ENCODE results near the gene SLC16A1. TPM values are rescaled to one million over a fixed set of nuclear protein-coding genes. Genes with fewer than 3 reads are reported as not detected.

SLC16A1 gene
- total and polyA plus RNA-seq, 2 of the 8 experiments (the other 6 are each of a cell fraction or from before 2014, with no cell fraction given): 435 to 545 TPM

- CTCF ChIA-PET (ENCODE audit: partially characterized antibody): interaction anchor here (0.8 to 5.6 kb wide), 13 partner anchors 11 to 242 kb away, joined by 3 to 32 read pairs (median 5); partner anchors contain the start of gene LRIG2
- Histone ChIP-seq H3K79me2 (ENCODE audit: control insufficient read depth in 1 of 2, insufficient read depth in 2 of 2, low read length in 2 of 2) (no peaks in the 10 kb centered on the region), H3K23ac (ENCODE audit: insufficient read length) (no peak overlapping the region), H3K36me3 (ENCODE audit: control insufficient read depth in 2 of 4, insufficient read depth in 4 of 4, low read length in 3 of 4) (no peaks in the 10 kb centered on the region), H2BK12ac (ENCODE audit: low read depth, low read length) (peak overlapping the region; percentile 84; the same call in 1 of the 2 replicates), H3K23me2 (ENCODE audit: low read depth, low read length) (no peaks in the 10 kb centered on the region), H3K4me3 (ENCODE audit: extremely low read depth in 1 of 4, insufficient read depth in 2 of 4, low read depth in 3 of 4, low read length in 4 of 4) (no peak overlapping the region), H4K8ac (ENCODE audit: extremely low read depth, insufficient read depth, low read length) (no peak overlapping the region), H3K4me2 (ENCODE audit: insufficient read depth in 1 of 2, low read depth in 2 of 2, low read length in 2 of 2) (no peak overlapping the region), H3K9ac (replicated peaks in 1 of 4; ENCODE audit: extremely low read depth in 1 of 4, low read depth in 3 of 4, low read length in 3 of 4) (no peak overlapping the region), H3K4ac (replicated peaks; ENCODE audit: insufficient read length, low read depth, low read length) (peak overlapping the region; percentile 30), H2AFZ (ENCODE audit: low read length) (no peak overlapping the region), H3K9me3 (ENCODE audit: insufficient read depth in 2 of 2, low read depth in 1 of 2, low read length in 1 of 2) (no peaks in the 10 kb centered on the region), H3K27ac (ENCODE audit: low read depth, low read length) (no peak overlapping the region), H3K18ac (ENCODE audit: extremely low read depth, low read length) (peak overlapping the region; percentile 90), H4K91ac (replicated peaks; ENCODE audit: insufficient read length, low read length) (peak overlapping the region; percentile 63), H4K5ac (ENCODE audit: insufficient read length, low read depth, low read length) (peak overlapping the region; percentile 12), H2BK20ac (ENCODE audit: low read length) (peak overlapping the region; percentile 86; the same call in 1 of the 2 replicates), H4K20me1 (replicated peaks in 1 of 2; ENCODE audit: control insufficient read depth in 1 of 2, insufficient read depth in 2 of 2, low read length in 2 of 2) (no peaks in the 10 kb centered on the region), H2AK5ac (ENCODE audit: low read depth, low read length) (no peak overlapping the region), H2BK120ac (replicated peaks; ENCODE audit: low read depth, low read length) (no peak overlapping the region), H2BK15ac (ENCODE audit: low read length) (peak overlapping the region; percentile 98), H3K79me1 (ENCODE audit: low read depth, low read length) (no peaks in the 10 kb centered on the region), H3K4me1 (replicated peaks in 1 of 4; ENCODE audit: control insufficient read depth in 3 of 4, insufficient read depth in 4 of 4, low read length in 3 of 4) (peaks cover 0 to 14% (median 7%) of the 10 kb centered on the region in 4 experiments; a peak in 5 of 7 replicates), H2BK5ac (ENCODE audit: low read depth, low read length) (peak overlapping the region; percentile 85; the same call in 1 of the 2 replicates), H3K56ac (replicated peaks; ENCODE audit: insufficient read length, low read depth, low read length) (no peak overlapping the region), H3K27me3 (replicated peaks in 1 of 4; ENCODE audit: control insufficient read depth in 3 of 4, extremely low read depth in 1 of 4, insufficient read depth in 3 of 4, low read length in 3 of 4) (no peaks in the 10 kb centered on the region; a peak in 1 of 7 replicates), H3K14ac (ENCODE audit: insufficient read length) (no peak overlapping the region)
- 89% methylated on average over 9 of the region's 9 CpGs; no CpG with 5 or more reads in 1 of the 2 experiments for WGBS, 2 experiments (ENCODE audit: extremely low coverage in 1 of 2, insufficient coverage in 1 of 2, insufficient read length in 1 of 2, insufficient replicate concordance in 2 of 2, low coverage in 1 of 2, low lambda C conversion rate in 2 of 2, missing lambda C conversion rate in 1 of 2)
- FAIRE-seq: no peak
- no peak for DNase-seq (ENCODE audit: low read depth in 1 of 2, low spot score in 2 of 2)
- POLR2A ChIA-PET (ENCODE audit: partially characterized antibody): interaction anchor here (1.2 to 1.5 kb wide), 2 partner anchors 61 to 75 kb away, joined by 4 to 7 read pairs; no protein-coding TSS in a partner anchor
- no peak for TF ChIP-seq FOSL1 (IDR thresholded peaks at IDR 0.05; ENCODE audit: insufficient read depth, low read depth, low read length)
- no peak for TF ChIP-seq SP4 (IDR thresholded peaks at IDR 0.05; ENCODE audit: low read length)
- no peak for TF ChIP-seq CTBP2 (IDR thresholded peaks at IDR 0.05; ENCODE audit: borderline replicate concordance, insufficient read depth, insufficient read length, low read length)
- no peak for TF ChIP-seq CBX8 (IDR thresholded peaks at IDR 0.05; ENCODE audit: borderline replicate concordance, low read depth, low read length)
- no peak for TF ChIP-seq NRF1 (IDR thresholded peaks at IDR 0.05; ENCODE audit: low read depth, low read length)
- no peak for TF ChIP-seq ATF2 (IDR thresholded peaks at IDR 0.05; ENCODE audit: low read length)
- TF ChIP-seq, protein P1, sequence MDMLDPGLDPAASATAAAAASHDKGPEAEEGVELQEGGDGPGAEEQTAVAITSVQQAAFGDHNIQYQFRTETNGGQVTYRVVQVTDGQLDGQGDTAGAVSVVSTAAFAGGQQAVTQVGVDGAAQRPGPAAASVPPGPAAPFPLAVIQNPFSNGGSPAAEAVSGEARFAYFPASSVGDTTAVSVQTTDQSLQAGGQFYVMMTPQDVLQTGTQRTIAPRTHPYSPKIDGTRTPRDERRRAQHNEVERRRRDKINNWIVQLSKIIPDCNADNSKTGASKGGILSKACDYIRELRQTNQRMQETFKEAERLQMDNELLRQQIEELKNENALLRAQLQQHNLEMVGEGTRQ (IDR thresholded peaks at IDR 0.05; ENCODE audit: low read length): no peak
- no peak for TF ChIP-seq MAFK (IDR thresholded peaks at IDR 0.05; ENCODE audit: low read depth, low read length)
- TF ChIP-seq RXRA (IDR thresholded peaks at IDR 0.05; ENCODE audit: insufficient read depth, low read depth, low read length): no peak
- TF ChIP-seq, protein P2, sequence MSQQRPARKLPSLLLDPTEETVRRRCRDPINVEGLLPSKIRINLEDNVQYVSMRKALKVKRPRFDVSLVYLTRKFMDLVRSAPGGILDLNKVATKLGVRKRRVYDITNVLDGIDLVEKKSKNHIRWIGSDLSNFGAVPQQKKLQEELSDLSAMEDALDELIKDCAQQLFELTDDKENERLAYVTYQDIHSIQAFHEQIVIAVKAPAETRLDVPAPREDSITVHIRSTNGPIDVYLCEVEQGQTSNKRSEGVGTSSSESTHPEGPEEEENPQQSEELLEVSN (IDR thresholded peaks at IDR 0.05): no peak
These were observed 77.7 kb downstream of the SLC16A1 start for GRCh38 chr1:112878321-112878720.

Data from H1 (cell line).